Neural cell (in vitro differentiated cells): ENCODE results near the gene BRINP2. TPM values are rescaled to one million over a fixed set of nuclear protein-coding genes. Genes with fewer than 3 reads are reported as not detected.

Experiments used
- H2AFZ ChIP-seq: fragments of 200-600, 300-800 bp; sonication (generic), shearing (Covaris generic); 2 replicates; pipeline ENCODE4 v1.6.0; 2014; ENCODE audit warnings: low read depth, mild to moderate bottlenecking, antibody characterized with exemption, low read length, moderate library complexity
- H3F3A ChIP-seq: fragments of 200-600 bp; shearing (Covaris generic); 2 replicates; pipeline ENCODE4 v1.6.1; 2016; ENCODE audit warnings: mild to moderate bottlenecking, moderate library complexity, mixed read lengths, antibody characterized with exemption, low read length; ENCODE audit not compliant: insufficient read depth, poor library complexity, severe bottlenecking
- H3K27ac ChIP-seq: fragments of 200-600, 300-800 bp; sonication (generic), shearing (Covaris generic); 2 replicates; pipeline ENCODE4 v1.5.1; 2014; ENCODE audit warnings: mild to moderate bottlenecking, low read length, moderate library complexity
- H3K27me3 ChIP-seq: fragments of 300-800, 200-600 bp; sonication (generic), shearing (Covaris generic); 2 replicates; pipeline ENCODE4 v1.6.0; 2014; ENCODE audit warnings: mild to moderate bottlenecking, low read depth, low read length, moderate library complexity; ENCODE audit not compliant: insufficient read depth
- H3K36me3 ChIP-seq: fragments of 300-800, 200-600 bp; sonication (generic), shearing (Covaris generic); 2 replicates; pipeline ENCODE4 v1.5.1; 2014; ENCODE audit warnings: mild to moderate bottlenecking, antibody characterized with exemption, low read length, moderate library complexity; ENCODE audit not compliant: insufficient read depth
- H3K4me2 ChIP-seq: fragments of 300-800, 200-600 bp; sonication (generic), shearing (Covaris generic); 2 replicates; pipeline ENCODE4 v1.6.0; 2014; ENCODE audit warnings: mild to moderate bottlenecking, low read length
- H3K4me3 ChIP-seq: fragments of 300-800, 200-600 bp; sonication (generic), shearing (Covaris generic); 2 replicates; pipeline ENCODE4 v1.5.1; 2014; ENCODE audit warnings: mild to moderate bottlenecking, low read length, moderate library complexity
- H3K79me2 ChIP-seq: fragments of 200-600 bp; shearing (Covaris generic); replicated peaks from 2 replicates; pipeline ENCODE4 v1.6.0; 2014; ENCODE audit warnings: mild to moderate bottlenecking, low read length, moderate library complexity; ENCODE audit not compliant: insufficient read depth
- H3K9ac ChIP-seq: fragments of 300-800, 200-600 bp; sonication (generic), shearing (Covaris generic); 2 replicates; pipeline ENCODE4 v1.6.1; 2016; ENCODE audit warnings: mild to moderate bottlenecking, low read length, mixed read lengths
- H3K9me2 ChIP-seq: fragments of 200-600 bp; shearing (Covaris generic); 2 replicates; pipeline ENCODE4 v1.6.1; 2016; ENCODE audit warnings: mild to moderate bottlenecking, low read length, mixed read lengths; ENCODE audit not compliant: insufficient read depth
- H3K9me3 ChIP-seq: fragments of 200-600, 300-800 bp; sonication (generic), shearing (Covaris generic); 2 replicates; pipeline ENCODE4 v1.6.1; 2016; ENCODE audit warnings: mild to moderate bottlenecking, mixed run types, low read length, moderate library complexity, mixed read lengths
- H4K20me1 ChIP-seq: fragments of 200-600 bp; shearing (Covaris generic); 2 replicates; pipeline ENCODE4 v1.6.1; 2016; ENCODE audit warnings: mild to moderate bottlenecking, mixed run types; ENCODE audit not compliant: insufficient read depth
- EP300 ChIP-seq: fragments of 450-650 bp; conservative IDR thresholded peaks from 2 replicates; pipeline ENCODE4 v1.6.1; 2014; ENCODE audit warnings: antibody characterized with exemption, mild to moderate bottlenecking, moderate library complexity; ENCODE audit not compliant: poor library complexity, severe bottlenecking
- EZH2 ChIP-seq: fragments of 200-600, 300-800 bp; shearing (Covaris generic), sonication (generic); IDR thresholded peaks from 2 replicates; pipeline ENCODE4 v1.6.1; 2014; ENCODE audit warnings: antibody characterized with exemption, low read length, borderline replicate concordance, mild to moderate bottlenecking; ENCODE audit not compliant: insufficient read depth, poor library complexity, severe bottlenecking
- MXI1 ChIP-seq: fragments of 450-650 bp; conservative IDR thresholded peaks from 2 replicates; pipeline ENCODE4 v1.6.1; 2014; ENCODE audit warnings: antibody characterized with exemption, mild to moderate bottlenecking; ENCODE audit not compliant: poor library complexity, severe bottlenecking
- POLR2AphosphoS5 ChIP-seq: IDR thresholded peaks from 2 replicates; pipeline ENCODE4 v1.6.1; 2012
- RAD21 ChIP-seq: fragments of 450-650 bp; conservative IDR thresholded peaks from 2 replicates; pipeline ENCODE4 v1.6.1; 2014; ENCODE audit warnings: antibody characterized with exemption, mild to moderate bottlenecking, moderate library complexity
- SMC3 ChIP-seq: fragments of 450-650 bp; conservative IDR thresholded peaks from 2 replicates; pipeline ENCODE4 v1.6.1; 2014; ENCODE audit warnings: antibody characterized with exemption, mild to moderate bottlenecking, moderate library complexity; ENCODE audit not compliant: poor library complexity
- TAF1 ChIP-seq: IDR thresholded peaks from 2 replicates; pipeline ENCODE4 v1.6.1; 2012; ENCODE audit warnings: low read depth
- polyA plus RNA-seq: library from polyadenylated mRNA; depleted of rRNA; stranded (reverse); fragments of >200 nt; gene quantifications from 2 replicates; pipeline ENCODE4 v1.2.3, GENCODE V29; 2014
- TF ChIP-seq, protein P1 (sequence below): fragments of 450-650 bp; IDR thresholded peaks from 2 replicates; pipeline ENCODE4 v1.5.1; 2014; ENCODE audit warnings: antibody characterized with exemption, mild to moderate bottlenecking, moderate library complexity; ENCODE audit not compliant: poor library complexity, severe bottlenecking
- TF ChIP-seq, protein P2 (sequence below): IDR thresholded peaks from 2 replicates; pipeline ENCODE4 v1.6.1; 2012; ENCODE audit warnings: borderline replicate concordance

BRINP2 gene
- polyA plus RNA-seq, 1 donor from 2014 or later = 12.9 TPM

- H3K36me3 ChIP-seq = no peaks in the 10 kb centered on the region
- H3K9me3 ChIP-seq = no peaks in the 10 kb centered on the region
- H3K27ac ChIP-seq = no peak overlapping the region
- H4K20me1 ChIP-seq = no peaks in the 10 kb centered on the region
- no peak overlapping the region for H3K9ac ChIP-seq
- H2AFZ ChIP-seq = no peak overlapping the region
- no peak overlapping the region for H3K4me2 ChIP-seq
- H3F3A ChIP-seq = no peaks in the 10 kb centered on the region
- H3K4me3 ChIP-seq = no peak overlapping the region
- H3K27me3 ChIP-seq = peaks cover 6% of the 10 kb centered on the region
- H3K79me2 ChIP-seq = no peaks in the 10 kb centered on the region
- no peaks in the 10 kb centered on the region for H3K9me2 ChIP-seq
- TF ChIP-seq RAD21 (no peak), SMC3 (no peak), POLR2AphosphoS5 (no peak)
- TF ChIP-seq, protein P1, sequence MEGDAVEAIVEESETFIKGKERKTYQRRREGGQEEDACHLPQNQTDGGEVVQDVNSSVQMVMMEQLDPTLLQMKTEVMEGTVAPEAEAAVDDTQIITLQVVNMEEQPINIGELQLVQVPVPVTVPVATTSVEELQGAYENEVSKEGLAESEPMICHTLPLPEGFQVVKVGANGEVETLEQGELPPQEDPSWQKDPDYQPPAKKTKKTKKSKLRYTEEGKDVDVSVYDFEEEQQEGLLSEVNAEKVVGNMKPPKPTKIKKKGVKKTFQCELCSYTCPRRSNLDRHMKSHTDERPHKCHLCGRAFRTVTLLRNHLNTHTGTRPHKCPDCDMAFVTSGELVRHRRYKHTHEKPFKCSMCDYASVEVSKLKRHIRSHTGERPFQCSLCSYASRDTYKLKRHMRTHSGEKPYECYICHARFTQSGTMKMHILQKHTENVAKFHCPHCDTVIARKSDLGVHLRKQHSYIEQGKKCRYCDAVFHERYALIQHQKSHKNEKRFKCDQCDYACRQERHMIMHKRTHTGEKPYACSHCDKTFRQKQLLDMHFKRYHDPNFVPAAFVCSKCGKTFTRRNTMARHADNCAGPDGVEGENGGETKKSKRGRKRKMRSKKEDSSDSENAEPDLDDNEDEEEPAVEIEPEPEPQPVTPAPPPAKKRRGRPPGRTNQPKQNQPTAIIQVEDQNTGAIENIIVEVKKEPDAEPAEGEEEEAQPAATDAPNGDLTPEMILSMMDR = peak; percentile 36
These were observed 14.5 kb downstream of the BRINP2 start for GRCh38 chr1:177185209-177185608.

- no peaks in the 10 kb centered on the region for H3K36me3 ChIP-seq
- H3F3A ChIP-seq = no peaks in the 10 kb centered on the region
- no peaks in the 10 kb centered on the region for H4K20me1 ChIP-seq
- no peaks in the 10 kb centered on the region for H3K9me2 ChIP-seq
- TF ChIP-seq, protein P1 = no peak
- no peak for TF ChIP-seq SMC3
- TF ChIP-seq TAF1 = no peak
- TF ChIP-seq, protein P2, sequence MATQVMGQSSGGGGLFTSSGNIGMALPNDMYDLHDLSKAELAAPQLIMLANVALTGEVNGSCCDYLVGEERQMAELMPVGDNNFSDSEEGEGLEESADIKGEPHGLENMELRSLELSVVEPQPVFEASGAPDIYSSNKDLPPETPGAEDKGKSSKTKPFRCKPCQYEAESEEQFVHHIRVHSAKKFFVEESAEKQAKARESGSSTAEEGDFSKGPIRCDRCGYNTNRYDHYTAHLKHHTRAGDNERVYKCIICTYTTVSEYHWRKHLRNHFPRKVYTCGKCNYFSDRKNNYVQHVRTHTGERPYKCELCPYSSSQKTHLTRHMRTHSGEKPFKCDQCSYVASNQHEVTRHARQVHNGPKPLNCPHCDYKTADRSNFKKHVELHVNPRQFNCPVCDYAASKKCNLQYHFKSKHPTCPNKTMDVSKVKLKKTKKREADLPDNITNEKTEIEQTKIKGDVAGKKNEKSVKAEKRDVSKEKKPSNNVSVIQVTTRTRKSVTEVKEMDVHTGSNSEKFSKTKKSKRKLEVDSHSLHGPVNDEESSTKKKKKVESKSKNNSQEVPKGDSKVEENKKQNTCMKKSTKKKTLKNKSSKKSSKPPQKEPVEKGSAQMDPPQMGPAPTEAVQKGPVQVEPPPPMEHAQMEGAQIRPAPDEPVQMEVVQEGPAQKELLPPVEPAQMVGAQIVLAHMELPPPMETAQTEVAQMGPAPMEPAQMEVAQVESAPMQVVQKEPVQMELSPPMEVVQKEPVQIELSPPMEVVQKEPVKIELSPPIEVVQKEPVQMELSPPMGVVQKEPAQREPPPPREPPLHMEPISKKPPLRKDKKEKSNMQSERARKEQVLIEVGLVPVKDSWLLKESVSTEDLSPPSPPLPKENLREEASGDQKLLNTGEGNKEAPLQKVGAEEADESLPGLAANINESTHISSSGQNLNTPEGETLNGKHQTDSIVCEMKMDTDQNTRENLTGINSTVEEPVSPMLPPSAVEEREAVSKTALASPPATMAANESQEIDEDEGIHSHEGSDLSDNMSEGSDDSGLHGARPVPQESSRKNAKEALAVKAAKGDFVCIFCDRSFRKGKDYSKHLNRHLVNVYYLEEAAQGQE = no peak
- no peak for TF ChIP-seq MXI1
- TF ChIP-seq RAD21 = no peak
- no peak for TF ChIP-seq POLR2AphosphoS5
- TF ChIP-seq EP300 = no peak
- TF ChIP-seq EZH2 = no peak
- H3K79me2 ChIP-seq = no peaks in the 10 kb centered on the region
- H3K4me2 ChIP-seq = no peak overlapping the region
- no peak overlapping the region for H3K9ac ChIP-seq
- H3K27me3 ChIP-seq = no peaks in the 10 kb centered on the region
- H3K4me3 ChIP-seq = no peak overlapping the region
- H2AFZ ChIP-seq = no peak overlapping the region
- H3K27ac ChIP-seq = no peak overlapping the region
- no peaks in the 10 kb centered on the region for H3K9me3 ChIP-seq
These were observed 15.9 kb downstream of the BRINP2 start for GRCh38 chr1:177186639-177187038.
